GM10248 (cell line): ENCODE measurements around the gene GAMT.
"Not testable (repeated sequence)": the region's sequence is repeated elsewhere in the genome, so short reads cannot be mapped to it uniquely, and the experiment has no call there.

ENCODE experiments used
- CTCF ChIA-PET: fragments of 300-600 bp; sonication (Branson Sonifier 250); formaldehyde crosslinking; extraction: SDS; loops from one replicate; lab custom pipeline; 2021; ENCODE audit warnings: antibody characterized with exemption; lab: Yijun Ruan, JAX
- POLR2A ChIA-PET: fragments of 350-650 bp; sonication (Branson Sonifier 250); formaldehyde crosslinking; extraction: SDS; loops from one replicate; lab custom pipeline; 2020; ENCODE audit warnings: antibody characterized with exemption; lab: Yijun Ruan, JAX
- DNase-seq: peaks from one replicate; pipeline ENCODE4 v3.0.0; 2012; ENCODE audit errors: extremely low spot score
- TF ChIP-seq, protein P1 (sequence below): IDR thresholded peaks from 2 replicates; pipeline ENCODE4 v1.5.1; 2012; ENCODE audit warnings: mild to moderate bottlenecking, low read depth; ENCODE audit errors: extremely low read depth, missing control alignments, control extremely low read depth

The GAMT gene

GRCh38 chr19:1423436-1424191 is 22.3 kb upstream of the GAMT start:
- TF ChIP-seq, protein P1, sequence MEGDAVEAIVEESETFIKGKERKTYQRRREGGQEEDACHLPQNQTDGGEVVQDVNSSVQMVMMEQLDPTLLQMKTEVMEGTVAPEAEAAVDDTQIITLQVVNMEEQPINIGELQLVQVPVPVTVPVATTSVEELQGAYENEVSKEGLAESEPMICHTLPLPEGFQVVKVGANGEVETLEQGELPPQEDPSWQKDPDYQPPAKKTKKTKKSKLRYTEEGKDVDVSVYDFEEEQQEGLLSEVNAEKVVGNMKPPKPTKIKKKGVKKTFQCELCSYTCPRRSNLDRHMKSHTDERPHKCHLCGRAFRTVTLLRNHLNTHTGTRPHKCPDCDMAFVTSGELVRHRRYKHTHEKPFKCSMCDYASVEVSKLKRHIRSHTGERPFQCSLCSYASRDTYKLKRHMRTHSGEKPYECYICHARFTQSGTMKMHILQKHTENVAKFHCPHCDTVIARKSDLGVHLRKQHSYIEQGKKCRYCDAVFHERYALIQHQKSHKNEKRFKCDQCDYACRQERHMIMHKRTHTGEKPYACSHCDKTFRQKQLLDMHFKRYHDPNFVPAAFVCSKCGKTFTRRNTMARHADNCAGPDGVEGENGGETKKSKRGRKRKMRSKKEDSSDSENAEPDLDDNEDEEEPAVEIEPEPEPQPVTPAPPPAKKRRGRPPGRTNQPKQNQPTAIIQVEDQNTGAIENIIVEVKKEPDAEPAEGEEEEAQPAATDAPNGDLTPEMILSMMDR = no peak
- ChIA-PET POLR2A (no interaction called here), CTCF (no interaction called here)
- DNase-seq = no peak

- CTCF ChIA-PET = no interaction called here
- no peak for DNase-seq
- TF ChIP-seq, protein P1 = no peak
- POLR2A ChIA-PET = no interaction called here
These were observed 21.6 kb upstream of the GAMT start for GRCh38 chr19:1422943-1423342.

DNA sequence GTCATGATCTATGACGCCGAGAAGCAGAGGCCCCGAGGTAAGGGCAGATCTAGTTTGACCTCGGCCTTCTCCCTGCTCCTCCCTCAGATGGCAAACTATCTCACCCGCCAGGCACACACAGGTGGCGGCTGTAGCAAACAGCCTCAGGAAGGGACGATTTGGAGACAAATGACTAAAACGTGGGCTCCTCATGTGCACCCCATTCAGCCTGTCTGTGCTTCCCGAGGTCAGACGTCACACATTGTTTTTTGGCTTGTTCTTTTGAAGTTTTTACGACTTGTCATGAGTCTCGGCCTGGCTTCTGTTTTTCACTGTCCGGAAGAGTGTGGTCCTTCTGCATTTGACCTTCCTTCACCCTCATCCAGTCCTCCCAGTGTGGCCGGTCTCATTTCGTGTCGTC is 21.0 kb upstream of the GAMT start:
- POLR2A ChIA-PET = no interaction called here
- CTCF ChIA-PET = no interaction called here
- DNase-seq = no peak
- TF ChIP-seq, protein P1 = no peak

- POLR2A ChIA-PET = no interaction called here
- CTCF ChIA-PET = no interaction called here
- TF ChIP-seq, protein P1 = no peak
- DNase-seq = no peak
These were observed 20.6 kb upstream of the GAMT start for GRCh38 chr19:1421958-1422305.

DNA sequence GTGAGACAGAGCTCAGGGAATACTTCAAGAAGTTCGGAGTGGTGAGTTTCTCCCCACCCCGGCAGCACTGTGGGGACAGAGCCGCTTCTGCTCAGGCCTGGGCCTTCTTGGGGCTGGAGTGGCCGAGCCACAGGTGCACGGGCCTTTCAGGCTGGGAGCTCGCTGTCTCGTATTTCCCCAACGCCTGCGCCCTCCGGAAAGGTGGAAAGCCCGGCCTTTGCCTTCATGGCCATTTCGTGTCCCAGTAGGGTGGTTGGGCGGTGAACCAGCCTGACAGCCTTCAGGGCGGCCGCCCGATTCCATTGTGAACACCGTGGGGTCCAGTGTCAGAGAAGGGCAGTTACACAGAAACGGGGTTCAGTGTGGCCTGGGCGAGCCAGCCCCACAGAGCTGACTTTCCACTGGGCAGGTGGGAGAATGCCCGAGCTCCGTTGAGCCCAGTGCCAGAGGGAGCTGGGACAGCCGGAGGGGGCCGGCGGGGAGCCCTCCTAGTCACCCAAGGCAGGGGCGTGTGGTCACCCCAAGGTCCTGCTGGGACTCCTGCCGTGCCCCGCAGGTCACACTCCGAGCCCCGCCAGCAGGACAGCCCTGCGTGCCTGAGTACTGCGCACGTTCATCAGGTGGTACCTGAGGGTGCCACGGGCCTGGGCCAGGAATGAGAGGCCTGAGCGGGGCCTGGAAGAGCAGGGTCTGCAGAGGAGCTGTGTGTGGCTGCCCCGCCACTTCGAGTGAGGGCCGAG is 20.0 kb upstream of the GAMT start:
- POLR2A ChIA-PET = no interaction called here
- TF ChIP-seq, protein P1 = no peak
- no peak for DNase-seq
- CTCF ChIA-PET = interaction anchor here (1.2 to 1.7 kb wide), 3 partner anchors 16 to 177 kb away, joined by 3 to 5 read pairs (median 5); no protein-coding TSS in a partner anchor

- TF ChIP-seq, protein P1 = no peak
- no peak for DNase-seq
- POLR2A ChIA-PET = no interaction called here
- CTCF ChIA-PET = interaction anchor here (1.2 to 1.7 kb wide), 3 partner anchors 17 to 176 kb away, joined by 3 to 5 read pairs (median 5); no protein-coding TSS in a partner anchor
These were observed 19.2 kb upstream of the GAMT start for GRCh38 chr19:1420590-1420989.

GRCh38 chr19:1420085-1420484 is 18.7 kb upstream of the GAMT start:
- POLR2A ChIA-PET, DNase-seq: not testable (repeated sequence)
- CTCF ChIA-PET = interaction anchor here (1.2 to 1.7 kb wide), 4 partner anchors 17 to 176 kb away, joined by 3 to 5 read pairs (median 4); no protein-coding TSS in a partner anchor
